Lower leg skin (tissue), 3 donors: Measurements from ENCODE around the gene GDPD1.

Experiments used
- CTCF ChIP-seq, 3 donors: fragments of 450-650 bp; IDR thresholded peaks; one replicate each; pipeline ENCODE4 v1.5.1; 2016; ENCODE audit warnings: antibody characterized with exemption in 3 of 3, mild to moderate bottlenecking in 3 of 3, moderate library complexity in 2 of 3
- POLR2A ChIP-seq, 2 donors: fragments of 450-650 bp; IDR thresholded peaks; one replicate each; pipeline ENCODE4 v1.6.1; 2016 to 2017; ENCODE audit warnings: antibody characterized with exemption in 2 of 2, mild to moderate bottlenecking in 1 of 2, moderate library complexity in 1 of 2

DNA sequence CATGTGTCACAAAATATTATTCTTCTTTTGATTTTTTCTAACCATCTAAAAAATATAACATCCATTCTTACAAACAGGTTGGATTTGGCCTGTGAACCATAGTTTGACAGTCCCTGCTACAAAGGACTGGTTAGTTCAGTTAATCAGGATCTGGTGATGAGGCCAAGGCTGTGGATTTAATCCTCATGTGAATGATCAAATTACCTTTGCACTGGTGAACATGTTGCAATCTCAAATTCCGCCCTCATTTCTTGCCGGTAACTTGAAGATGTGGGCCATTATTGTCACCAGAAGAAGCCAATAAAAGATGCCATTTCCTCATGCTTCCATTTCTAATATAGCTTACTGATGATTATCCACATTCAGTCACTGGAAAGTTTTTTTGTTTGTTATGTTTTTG lies 75.9 kb downstream of the GDPD1 start:
- no peak for TF ChIP-seq POLR2A (IDR thresholded peaks at IDR 0.05)
- no peak for TF ChIP-seq CTCF (IDR thresholded peaks at IDR 0.05)
